GM18502 (cell line): ENCODE measurements around the gene PLEKHJ1.

Source experiments
- ATAC-seq: cut with Tn5 transposase; IDR thresholded peaks from one replicate; pipeline ENCODE4 v1.9.1; 2021; ENCODE audit warnings: mild to moderate bottlenecking; ENCODE audit not compliant: unreplicated experiment, poor library complexity

The PLEKHJ1 gene

DNA sequence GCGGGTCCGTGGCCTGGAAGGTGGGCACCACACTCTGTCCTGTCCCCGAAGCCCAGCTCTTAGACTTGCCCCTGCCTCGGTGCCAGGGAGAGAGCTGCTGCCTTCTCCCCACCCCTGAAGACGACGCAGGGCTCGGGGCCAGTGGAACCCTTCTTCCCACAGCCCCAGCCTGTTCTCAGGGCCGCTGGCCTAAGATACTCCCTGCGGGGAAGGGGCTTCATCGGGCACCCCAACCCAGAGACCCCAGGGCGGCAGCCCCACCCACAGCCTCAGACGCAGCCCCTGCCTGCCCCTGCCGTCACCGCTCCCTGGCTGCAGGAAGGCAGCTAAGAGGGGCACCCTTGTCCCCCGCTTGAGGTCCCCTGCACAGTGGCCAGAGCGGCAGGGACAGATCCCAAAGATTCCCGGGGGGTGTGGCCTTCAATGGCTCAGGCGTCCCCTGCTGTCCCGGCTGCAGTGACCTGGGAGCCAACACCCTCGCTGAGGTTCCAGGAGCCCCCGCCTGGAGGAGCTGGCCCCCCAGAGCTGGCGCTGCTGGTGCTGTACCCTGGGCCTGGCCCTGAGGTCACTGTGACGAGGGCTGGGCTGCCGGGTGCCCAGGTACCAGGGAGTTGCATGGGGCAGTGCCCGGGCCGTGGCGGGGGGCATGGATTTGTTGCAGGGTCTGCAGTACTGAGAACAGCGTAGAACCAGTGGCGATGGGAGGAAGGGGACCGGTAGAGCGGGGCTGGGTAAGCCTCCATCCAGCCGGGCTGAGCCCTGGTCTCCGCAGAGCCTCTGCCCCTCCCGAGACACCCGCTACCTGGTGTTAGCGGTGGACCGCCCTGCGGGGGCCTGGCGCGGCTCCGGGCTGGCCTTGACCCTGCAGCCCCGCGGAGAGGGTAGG is 14.0 kb upstream of the PLEKHJ1 start:
- no peak for ATAC-seq

DNA sequence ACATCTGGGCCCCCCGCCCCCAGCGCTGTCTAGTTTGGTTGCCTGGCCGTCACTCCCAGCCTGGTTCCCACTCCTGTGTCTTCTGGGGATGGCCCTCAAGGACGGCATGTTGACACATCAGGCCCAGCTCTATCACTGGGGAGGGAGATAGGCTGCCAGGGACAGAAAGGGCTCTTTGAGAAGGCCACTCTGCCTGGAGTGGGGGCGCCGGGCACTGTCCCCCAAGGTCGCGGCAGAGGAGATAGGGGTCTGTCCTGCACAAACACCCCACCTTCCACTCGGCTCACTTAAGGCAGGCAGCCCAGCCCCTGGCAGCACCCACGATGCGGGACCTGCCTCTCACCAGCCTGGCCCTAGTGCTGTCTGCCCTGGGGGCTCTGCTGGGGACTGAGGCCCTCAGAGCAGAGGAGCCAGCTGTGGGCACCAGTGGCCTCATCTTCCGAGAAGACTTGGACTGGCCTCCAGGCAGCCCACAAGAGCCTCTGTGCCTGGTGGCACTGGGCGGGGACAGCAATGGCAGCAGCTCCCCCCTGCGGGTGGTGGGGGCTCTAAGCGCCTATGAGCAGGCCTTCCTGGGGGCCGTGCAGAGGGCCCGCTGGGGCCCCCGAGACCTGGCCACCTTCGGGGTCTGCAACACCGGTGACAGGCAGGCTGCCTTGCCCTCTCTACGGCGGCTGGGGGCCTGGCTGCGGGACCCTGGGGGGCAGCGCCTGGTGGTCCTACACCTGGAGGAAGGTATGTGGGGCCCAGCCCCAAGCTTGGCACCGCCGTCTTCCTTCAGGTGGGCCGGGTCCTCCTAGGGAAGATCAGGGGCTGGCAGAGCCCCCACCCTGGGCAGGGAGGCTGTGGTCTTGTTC is 13.1 kb upstream of the PLEKHJ1 start, which contains the start of gene AMH:
AMH (plus strand) TSS at position 314 of the 857 bp plus-strand sequence; CDS start at position 324, 10 bp downstream.
- no peak for ATAC-seq

DNA sequence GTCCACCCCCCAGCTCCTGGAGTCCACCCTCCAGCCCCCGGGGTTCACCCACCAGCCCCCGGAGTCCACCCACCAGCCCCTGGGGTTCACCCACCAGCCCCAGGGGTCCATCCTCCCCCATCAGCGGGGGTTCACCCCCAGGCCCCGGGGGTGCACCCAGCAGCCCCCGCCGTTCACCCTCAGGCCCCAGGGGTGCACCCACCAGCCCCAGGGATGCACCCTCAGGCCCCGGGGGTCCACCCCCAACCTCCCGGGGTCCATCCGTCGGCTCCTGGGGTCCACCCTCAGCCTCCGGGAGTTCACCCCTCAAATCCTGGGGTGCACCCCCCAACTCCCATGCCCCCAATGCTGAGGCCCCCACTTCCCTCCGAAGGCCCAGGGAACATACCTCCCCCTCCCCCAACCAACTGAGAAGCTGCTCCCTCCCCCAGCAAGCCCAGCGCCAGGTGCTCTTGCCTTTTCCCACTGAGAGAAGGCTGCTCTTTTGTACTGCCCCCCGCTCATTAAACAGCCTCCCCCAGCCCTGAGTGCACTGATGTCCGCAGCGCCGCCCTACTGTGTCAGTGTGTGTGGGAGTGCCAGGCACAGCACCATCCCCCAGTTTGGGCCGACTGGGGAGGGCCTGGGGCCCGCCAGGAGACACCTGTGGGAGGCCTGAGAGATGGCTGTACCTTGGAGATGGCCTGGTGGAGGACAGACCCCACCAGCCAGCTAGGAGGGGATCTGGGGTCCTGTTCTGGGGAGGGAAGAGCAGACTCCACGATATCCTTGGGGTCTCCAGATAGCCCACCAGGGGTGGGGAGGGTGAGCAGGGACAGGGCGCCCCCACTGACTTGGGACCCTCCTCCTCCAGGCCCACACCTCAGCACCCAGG is 12.2 kb upstream of the PLEKHJ1 start:
- no peak for ATAC-seq

DNA sequence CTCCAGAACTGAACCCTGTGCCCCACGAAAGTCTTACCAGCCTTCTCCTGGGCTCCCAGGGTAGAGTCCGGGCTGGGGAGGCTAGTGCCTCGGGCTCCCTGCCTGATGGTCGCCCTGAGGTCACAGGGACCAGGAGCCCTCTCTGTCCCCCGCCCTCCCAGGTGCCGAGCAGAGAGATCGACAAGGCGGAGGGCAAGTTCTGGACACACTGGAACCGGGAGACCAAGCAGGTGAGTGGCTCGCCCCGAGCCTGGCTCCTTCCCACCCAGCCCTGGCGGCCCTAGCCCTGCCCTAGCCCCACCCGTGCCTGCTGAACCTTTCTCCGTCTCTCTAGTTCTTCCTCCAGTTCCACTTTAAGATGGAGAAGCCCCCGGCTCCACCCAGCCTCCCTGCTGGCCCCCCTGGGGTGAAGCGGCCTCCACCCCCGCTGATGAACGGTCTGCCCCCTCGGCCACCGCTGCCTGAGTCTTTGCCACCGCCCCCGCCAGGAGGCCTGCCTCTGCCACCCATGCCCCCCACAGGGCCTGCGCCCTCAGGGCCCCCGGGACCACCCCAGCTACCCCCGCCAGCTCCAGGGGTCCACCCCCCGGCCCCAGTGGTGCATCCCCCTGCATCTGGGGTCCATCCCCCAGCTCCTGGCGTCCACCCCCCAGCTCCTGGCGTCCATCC is 11.4 kb upstream of the PLEKHJ1 start:
- no peak for ATAC-seq

DNA sequence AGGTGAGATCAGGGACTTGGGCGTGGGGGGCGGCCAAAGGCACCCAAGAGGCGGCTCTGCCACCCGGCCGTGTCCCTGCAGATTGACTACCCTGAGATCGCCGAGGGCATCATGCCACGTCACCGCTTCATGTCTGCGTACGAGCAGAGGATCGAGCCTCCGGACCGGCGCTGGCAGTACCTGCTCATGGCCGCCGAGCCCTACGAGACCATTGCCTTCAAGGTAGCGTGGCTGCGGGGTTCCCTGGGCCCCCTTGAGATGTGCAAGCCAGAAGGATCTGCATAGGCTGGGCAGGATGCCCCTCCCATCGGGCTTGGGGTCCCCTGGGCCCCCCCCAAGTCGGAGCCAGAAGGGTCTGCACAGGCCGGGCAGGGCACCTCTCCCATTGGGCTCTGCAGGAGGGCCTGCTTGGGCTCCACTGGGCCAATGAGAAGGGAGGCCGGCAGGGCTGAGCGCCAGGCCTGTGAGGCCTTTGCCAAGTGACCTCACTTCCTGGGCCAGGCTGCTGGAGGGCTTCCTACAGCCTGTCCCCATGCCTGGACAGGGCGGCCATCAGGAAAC is 10.8 kb upstream of the PLEKHJ1 start:
- ATAC-seq: no peak

DNA sequence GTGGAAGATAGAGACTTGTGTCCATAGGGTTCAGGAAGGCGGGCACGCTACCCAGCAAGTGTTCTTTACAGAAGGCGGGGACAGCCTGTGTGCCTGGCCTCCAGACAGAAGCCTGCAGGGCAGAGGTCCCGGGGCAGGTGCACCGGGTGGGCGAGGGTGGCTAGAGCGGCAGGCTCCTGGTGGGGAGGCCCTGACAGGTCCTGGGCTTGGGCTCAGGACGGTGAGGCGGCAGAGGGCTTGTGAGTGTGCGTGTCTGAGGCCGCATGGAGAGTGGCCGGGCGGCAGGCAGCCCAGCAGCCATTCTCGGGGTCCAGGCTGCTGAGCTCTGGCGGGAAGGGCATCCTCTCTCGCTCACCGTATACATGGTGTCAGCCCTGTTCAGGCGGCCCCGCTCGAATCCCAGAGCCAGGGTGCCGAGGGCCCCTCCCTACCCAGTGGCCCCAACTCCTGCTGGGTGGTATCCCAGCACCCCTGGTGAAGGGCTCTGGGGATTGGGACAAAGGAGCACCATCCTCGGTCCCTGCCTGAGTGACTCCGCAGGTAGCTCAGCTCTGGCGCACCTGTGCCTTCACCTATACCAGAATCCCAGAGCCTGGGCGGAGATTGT is 10.0 kb upstream of the PLEKHJ1 start:
- ATAC-seq: no peak

DNA sequence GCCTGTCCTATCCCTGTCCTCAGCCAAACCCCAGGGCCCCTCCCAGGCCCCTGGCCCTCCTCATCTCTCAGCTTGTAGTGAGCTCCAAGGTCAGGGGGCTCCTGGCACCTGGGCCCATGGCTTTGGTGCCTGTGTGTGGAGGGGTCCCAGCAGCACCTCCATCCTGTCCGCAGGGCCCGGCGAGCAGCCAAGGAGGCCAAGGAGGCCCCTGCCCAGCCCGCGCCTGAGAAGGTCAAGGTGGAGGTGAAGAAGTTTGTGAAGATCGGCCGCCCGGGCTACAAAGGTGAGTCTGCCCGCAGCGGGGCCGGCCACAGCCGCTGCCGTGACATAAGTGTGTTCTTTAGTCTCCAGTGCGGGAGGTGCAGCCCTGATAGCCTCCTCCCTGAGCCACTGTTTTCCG is 9.1 kb upstream of the PLEKHJ1 start:
- no peak for ATAC-seq

DNA sequence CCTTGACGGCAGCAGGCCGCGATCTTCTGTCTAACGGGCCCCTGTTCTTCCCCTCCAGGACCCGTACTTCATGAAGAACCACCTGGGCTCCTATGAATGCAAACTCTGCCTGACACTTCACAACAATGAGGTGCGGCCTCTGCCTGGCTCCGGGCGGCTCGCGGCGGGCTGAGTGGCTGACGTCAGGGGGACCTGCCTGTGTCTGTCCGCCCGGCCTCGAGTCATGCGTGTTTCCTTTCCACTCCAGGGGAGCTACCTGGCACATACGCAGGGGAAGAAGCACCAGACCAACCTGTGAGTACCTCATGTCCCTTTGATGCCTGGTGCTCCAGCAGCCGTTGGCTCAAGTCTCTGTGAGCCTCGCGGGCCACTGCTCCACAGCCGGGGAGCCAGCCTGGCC is 8.4 kb upstream of the PLEKHJ1 start:
- ATAC-seq: no peak

DNA sequence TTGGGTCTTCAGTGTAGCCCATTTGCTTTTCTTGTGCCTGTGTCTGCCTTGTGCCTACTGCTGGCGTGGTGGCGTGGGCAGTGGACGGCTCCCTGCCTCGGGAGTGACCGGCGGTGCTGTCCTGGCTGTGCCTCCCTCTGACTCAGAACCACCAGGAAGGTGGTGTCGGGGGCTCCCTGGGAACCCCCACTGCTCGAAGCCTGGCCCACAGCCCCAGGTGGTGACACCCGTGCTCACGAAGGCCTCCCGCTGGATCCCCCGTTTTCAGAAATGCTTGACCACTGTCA is 7.9 kb upstream of the PLEKHJ1 start:
- no peak for ATAC-seq

DNA sequence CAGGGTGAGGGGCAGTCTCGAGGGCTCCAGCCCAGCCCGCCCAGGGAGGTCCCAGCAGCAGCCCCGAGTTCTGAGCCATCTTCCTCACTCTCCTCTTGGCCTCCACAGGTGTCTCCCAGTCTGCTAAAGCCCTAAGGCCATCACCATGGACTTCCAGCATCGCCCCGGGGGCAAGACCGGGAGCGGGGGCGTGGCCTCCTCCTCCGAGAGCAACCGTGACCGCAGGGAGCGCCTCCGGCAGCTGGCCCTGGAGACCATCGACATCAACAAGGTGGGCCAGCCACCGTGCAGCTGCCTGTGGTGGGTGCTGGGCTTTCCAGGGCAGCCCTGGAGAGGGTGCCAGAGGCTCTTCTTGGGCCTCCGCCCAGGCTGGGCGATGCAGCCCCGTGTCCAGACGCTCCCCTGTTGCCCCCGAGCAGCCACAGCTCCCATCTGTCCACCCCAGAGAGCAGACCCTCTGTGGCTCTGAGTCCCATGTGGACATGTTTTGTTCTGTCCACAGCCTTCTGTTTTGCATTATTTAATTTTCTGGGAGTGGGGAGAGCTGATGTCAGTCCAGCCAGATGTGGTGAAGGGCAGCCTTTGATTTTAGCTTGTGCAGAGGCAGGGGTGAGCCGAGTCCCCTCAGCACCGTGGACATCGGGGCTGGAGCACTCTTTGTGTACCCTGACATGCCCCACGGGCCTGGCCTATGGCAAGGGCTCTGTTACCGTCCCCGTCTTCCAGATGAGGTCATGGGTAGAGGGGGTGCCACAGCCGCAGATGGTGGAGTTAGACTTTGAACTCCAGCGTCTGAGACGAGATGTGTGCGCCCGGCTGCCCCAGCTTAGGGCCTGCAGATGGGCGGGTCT is 7.4 kb upstream of the PLEKHJ1 start:
- no peak for ATAC-seq

DNA sequence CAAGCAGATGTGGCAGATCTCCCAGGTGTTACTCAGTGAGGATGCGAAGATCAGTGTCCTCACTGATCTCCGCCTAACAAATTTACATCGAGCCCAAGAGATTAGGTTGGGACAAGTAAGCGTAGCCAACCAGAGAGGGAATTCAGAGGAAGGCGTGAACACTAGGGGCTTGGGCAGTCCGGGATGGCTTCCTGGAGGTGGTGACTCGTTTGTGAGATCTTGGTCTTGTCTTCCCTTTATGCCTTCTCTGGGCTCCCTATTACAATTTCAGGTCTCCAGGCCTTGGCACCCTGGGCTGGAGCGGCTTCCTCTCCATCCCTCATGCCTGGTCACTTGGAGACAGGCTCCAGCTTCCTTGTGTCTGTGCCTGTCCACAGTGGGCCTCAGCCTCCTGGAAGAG is 6.7 kb upstream of the PLEKHJ1 start:
- no peak for ATAC-seq

DNA sequence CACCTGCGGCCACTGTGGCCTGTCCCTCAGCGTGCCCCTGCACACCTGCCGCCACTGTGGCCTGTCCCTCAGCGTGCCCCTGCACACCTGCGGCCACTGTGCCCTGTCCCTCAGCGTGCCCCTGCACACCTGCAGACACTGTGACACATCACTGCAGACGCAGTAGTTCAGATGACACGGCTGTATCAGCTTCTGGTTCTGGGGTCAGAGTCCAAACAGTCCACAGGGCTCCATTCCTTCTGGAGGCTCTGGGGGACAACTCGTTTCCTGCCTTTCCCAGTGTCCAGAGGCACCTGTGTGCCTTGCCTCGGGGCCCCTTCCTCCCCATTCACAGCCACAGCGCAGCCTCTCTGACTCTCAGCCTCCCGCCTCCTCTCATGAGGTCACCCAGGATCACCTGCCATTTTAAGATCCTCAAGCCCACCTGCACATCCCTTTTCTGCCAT is 6.0 kb upstream of the PLEKHJ1 start:
- no peak for ATAC-seq

DNA sequence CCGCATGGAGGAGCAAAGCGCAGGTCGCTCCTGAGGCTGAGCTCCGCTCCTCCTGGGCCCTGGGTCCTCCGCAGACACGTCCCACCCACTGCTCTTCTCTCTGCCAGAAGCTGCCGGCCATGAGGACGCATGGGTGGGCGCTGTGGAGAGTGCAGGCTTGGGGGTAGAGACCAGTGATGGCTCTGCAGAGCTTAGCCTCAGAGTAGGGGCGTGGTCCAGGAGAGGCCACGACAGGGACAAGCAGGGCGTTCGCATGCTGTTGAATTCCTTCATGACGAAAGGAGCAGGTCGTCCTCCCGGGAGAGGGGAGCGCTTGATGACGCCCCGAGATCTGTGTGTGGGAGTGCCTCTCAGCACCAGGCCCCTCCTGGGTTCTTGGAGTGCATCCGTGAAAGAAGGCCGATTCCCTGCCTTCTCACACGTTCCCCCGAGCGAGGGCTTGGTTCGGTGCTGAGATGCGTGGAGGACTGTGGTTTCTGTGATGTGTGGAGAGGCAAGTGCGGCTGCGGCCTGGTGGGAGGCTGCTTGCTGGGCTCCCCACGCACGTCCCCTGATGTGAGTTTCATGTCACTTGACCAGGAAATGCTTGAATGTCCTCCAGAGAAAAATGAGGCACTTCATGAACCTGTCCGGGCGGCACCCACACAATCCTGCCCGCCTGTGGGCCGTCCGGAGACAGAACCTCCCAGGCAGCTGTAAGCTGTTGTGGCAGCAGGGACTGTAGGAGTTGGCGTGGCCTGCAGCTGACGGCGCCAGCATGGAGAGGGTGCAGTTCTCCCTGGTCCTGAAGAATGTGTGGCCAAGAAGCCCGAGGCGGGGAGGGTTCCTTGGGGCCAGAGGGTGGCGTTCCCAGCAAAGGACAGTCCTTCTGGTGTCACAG is 5.0 kb upstream of the PLEKHJ1 start:
- ATAC-seq: no peak

DNA sequence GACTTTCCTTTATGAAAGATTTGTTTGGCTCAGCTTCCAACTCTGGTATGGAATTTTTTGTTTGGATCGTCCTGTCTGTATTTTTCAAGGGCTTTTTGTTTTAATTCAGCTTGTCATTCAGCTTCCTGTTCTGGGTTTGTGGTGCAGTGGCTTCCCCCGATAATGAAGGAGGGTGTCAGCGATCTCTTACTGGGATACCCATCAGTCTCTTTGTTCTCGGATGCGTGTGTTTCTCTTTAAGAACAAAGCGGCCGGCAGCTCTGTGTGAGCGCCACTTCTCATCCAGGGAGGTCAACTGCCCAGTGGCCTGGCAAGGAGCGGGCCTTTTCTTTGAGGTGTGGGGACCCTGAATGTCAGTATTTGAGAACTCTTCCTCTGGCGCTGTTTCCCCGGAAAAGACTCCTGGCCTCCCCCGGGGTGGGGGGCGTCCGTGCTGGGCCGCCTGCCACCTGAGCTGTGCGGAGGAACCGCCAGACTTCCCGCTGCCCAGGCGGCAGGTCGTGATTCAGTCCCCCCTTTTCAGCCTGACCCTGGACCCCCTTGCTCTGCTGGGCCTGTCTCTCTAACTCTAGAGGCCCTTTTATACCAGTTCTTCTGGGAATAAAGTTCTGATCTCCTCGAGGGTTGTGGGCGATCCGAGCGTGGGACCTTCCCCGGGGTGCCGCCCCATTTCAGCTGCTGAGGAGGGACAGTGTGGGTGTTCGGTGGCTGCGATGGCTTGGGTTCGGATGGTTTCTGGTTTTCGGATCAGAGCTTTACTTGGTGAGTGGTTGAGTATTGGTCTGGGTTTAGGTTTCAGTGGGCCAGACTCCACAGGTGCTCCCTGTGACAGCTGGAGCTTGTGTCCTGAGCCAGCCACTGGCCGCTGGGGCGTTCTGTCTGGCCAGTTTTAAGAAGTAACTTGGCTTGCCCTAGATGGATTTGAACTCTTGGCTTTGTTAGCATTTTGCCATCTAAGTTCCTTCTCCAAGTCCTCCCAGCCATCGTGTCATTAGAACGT is 3.9 kb upstream of the PLEKHJ1 start:
- ATAC-seq: no peak

DNA sequence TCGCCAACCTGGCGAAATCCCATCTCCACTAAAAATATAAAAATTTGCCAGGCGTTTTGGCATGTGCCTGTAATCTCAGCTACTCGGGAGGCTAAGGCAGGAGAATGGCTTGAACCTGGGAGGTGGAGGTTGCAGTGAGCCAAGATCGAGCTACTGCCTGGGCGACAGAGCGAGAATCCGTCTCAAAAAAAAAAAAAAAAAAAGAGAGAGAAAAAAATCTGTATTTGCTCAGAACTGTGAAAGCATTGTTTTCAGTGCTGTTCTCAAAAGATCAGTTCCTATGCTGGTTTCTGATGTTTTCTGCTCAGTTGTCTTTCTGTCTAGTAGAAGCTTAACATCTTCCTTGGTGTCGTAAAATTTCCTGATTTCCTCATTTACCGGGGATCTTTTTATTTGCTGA is 3.0 kb upstream of the PLEKHJ1 start:
- no peak for ATAC-seq

DNA sequence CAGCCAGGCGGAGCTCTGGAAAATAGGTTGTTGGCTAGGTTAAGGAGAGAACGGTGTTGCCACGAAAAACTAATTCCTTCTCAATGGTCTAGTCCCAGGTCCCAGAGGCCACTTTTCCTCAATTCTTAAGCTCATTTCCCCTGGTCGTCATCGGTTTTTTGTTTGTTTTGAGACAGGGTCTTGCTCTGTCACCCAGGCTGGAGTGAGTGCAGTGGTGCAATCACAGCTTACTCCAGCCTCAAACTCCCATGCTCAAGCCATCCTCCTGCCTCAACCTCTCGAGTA is 1.7 kb upstream of the PLEKHJ1 start:
- ATAC-seq: no peak
